Measurements from ENCODE around the gene MAP3K6. TPM values are rescaled to one million over a fixed set of nuclear protein-coding genes. Genes with fewer than 3 reads are reported as not detected.

MAP3K6 gene, protein sequence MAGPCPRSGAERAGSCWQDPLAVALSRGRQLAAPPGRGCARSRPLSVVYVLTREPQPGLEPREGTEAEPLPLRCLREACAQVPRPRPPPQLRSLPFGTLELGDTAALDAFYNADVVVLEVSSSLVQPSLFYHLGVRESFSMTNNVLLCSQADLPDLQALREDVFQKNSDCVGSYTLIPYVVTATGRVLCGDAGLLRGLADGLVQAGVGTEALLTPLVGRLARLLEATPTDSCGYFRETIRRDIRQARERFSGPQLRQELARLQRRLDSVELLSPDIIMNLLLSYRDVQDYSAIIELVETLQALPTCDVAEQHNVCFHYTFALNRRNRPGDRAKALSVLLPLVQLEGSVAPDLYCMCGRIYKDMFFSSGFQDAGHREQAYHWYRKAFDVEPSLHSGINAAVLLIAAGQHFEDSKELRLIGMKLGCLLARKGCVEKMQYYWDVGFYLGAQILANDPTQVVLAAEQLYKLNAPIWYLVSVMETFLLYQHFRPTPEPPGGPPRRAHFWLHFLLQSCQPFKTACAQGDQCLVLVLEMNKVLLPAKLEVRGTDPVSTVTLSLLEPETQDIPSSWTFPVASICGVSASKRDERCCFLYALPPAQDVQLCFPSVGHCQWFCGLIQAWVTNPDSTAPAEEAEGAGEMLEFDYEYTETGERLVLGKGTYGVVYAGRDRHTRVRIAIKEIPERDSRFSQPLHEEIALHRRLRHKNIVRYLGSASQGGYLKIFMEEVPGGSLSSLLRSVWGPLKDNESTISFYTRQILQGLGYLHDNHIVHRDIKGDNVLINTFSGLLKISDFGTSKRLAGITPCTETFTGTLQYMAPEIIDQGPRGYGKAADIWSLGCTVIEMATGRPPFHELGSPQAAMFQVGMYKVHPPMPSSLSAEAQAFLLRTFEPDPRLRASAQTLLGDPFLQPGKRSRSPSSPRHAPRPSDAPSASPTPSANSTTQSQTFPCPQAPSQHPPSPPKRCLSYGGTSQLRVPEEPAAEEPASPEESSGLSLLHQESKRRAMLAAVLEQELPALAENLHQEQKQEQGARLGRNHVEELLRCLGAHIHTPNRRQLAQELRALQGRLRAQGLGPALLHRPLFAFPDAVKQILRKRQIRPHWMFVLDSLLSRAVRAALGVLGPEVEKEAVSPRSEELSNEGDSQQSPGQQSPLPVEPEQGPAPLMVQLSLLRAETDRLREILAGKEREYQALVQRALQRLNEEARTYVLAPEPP (N-terminal part only)
- total RNA-seq, result 13.2 and 16.1 TPM in 2 replicates

GRCh38 chr1:27366411-27367159 is at the start of gene MAP3K6:
Gene MAP3K6, minus strand, starts transcription at chr1:27366961. Its CDS starts 364 bp downstream, at chr1:27366597.

DNA sequence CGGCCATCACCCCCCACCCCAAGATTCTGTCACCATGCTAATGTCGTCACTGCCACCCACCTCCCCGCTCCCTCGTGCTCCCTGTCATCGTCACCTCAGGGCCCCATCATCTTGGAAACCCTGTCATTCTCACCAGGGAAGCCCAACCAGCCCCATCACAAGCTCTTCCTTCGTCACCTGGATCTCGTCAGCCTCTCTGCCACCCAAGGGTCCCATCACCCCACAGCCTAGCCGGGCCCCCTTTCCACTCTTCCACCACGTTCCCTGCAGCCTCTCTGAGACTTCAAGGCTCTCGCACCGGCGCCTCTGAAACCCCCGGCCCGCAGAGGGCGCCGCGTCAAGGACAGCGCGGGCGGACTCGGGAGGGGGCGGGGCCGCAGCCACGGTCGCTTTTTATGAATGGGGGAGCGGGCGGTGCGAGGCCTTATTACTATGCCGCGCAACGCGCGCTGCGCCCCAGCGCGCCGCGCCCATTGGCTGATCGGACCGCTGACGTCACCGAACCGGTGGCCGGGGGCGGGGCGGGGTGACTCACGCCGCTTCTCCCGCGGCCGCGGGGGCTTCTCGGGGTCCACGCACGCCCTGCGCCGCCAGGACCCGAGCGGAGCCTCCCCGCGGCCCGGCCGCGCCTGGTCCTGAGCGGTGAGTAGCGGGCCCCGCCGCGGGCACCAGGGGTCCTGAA is 25.5 kb upstream of the MAP3K6 start, which contains the start of gene GPR3:
GPR3 (plus strand) TSS at position 527 of the 682 bp plus-strand sequence. CDS start 1,177 bp downstream, outside the sequence.

GRCh38 chr1:27383039-27383605 is 16.4 kb upstream of the MAP3K6 start, which contains the start of gene CD164L2:
Gene CD164L2, minus strand, starts transcription at chr1:27383333. Its CDS starts 94 bp downstream, at chr1:27383239.

DNA sequence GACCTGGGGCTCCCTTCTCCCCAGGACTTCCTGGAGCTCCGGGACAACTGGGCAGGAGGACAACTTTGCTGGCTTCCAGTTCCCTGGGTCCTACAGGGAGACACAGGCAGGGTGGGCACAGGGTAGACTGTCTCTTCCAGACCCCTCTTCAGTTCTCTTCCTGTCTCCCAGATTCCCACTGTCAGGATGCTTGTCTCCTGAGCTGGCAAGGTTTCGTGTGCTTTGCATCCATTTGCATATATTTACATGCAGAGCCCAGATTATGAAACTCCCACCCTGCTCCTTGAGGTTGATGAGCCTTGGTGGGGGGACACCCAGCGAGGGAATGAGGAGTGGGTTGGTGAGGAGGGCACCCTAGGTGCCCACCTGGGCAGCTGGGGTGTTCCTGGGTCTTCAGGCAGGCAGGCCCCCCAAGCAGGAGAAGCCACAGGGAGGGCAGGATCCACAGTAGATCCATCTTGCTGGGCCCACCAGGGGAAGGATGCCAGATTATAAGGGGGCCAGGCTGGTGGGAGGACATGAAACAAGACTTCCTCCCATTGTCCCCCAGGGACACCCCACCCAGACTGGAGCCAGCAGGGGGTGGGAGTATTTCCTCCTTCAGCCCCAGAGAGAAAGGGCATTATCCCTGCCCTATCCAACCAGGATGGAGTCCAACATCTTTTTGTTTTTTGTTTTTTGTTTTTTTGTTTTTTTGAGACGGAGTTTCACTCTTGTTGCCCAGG is 7.8 kb upstream of the MAP3K6 start, which contains the start of gene FCN3:
FCN3 (minus strand) TSS at position 463 of the 725 bp plus-strand sequence; CDS start at position 457, 6 bp downstream.

DNA sequence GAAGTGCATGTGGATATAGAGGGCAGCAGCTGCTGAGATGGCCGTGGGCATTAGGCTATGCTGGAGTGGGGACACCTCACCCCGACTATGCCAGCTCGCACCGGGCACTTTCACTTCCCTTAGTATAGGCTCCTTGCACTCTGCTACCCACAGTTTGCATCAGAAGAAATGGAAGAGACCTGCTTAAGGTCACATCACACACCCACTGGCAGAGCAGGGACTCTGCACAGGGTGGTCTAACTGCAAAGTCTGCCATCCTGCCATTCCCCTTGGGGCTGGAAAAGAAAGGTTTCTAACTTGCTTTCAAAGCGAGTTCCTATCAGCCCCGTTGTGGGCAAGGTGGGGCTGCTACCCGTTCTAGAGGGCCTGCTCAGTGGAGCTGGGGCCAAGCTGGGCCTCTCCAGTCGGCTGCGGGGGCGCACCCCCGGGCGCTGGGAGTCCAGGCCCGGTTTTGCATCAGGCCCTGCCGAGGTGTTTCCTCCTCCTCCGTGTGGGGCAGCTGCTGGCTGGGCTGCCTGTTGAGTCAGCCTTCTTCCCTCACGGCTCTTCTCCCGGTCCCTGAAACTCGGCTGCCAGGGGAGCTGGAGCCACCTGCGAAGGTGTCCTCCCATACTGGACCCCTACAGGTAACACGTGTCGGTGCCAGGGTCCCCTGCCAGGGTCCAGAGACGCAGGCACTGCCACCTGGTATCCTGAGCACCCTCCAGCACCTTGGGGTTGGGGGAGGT is 25.1 kb downstream of the MAP3K6 start, which contains the start of gene SYTL1:
SYTL1 (plus strand) TSS at position 498 of the 728 bp plus-strand sequence. CDS start 3,313 bp downstream, outside the sequence.

DNA sequence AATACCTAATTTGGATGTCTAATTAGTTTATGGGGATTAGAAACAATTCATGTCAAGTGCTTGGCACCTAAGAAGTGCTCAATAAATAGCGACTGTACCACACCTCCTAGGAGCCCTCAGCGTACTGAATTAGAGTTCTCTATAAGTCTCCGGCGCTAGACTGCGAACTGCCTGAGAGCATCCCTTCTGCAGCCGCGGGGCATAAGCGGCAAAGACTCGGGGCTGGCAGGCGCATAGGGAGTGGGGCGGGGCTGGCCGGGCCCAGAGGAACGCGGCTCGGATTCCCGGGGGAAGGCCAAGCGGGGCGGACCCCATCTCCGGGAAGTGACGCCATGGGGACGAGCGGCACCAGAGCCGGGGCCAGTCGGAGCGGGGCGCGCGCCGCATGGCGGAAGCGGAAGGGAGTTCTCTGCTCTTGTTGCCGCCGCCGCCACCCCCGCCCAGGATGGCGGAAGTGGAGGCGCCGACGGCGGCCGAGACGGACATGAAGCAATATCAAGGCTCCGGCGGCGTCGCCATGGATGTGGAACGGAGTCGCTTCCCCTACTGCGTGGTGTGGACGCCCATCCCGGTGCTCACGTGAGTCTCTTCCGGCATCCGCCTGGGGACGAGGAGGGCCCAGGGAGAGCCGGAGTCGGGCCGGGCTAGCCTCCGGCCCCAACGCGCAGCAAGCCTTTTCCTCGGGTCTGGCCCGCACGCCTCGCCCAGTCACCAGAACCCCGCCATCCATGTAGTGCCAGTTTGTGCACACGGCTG is 44.8 kb downstream of the MAP3K6 start, which contains the start of gene TMEM222:
TMEM222 (plus strand) TSS at position 351 of the 756 bp plus-strand sequence; CDS start at position 386, 35 bp downstream.

Other genes starting within 250 kb of the MAP3K6 start
- gene SLC9A1, start 211.8 kb downstream of the MAP3K6 start, total RNA-seq, result 8.4 and 14.5 TPM in 2 replicates
- 19.8 and 29.0 TPM in 2 replicates for gene WDTC1, start 132.3 kb downstream of the MAP3K6 start, total RNA-seq
- gene TMEM222, start 44.8 kb downstream of the MAP3K6 start, total RNA-seq, result 20.1 and 24.2 TPM in 2 replicates
- gene SYTL1, start 24.9 kb downstream of the MAP3K6 start, total RNA-seq, result 0.11 and 0.37 TPM in 2 replicates
- not detected in 2 replicates for gene FCN3, start 7.9 kb upstream of the MAP3K6 start, total RNA-seq
- not detected in 2 replicates for gene CD164L2, start 16.4 kb upstream of the MAP3K6 start, total RNA-seq
- 0.37 and 1.2 TPM in 2 replicates for gene GPR3, start 25.7 kb upstream of the MAP3K6 start, total RNA-seq
- 18.9 and 20.6 TPM in 2 replicates for gene WASF2, start 123.2 kb upstream of the MAP3K6 start, total RNA-seq
- 7.2 and 7.7 TPM in 2 replicates for gene AHDC1, start 237.2 kb upstream of the MAP3K6 start, total RNA-seq